WTC11 (cell line): ENCODE data around the gene ADGRD2. TPM values are rescaled to one million over a fixed set of nuclear protein-coding genes. Genes with fewer than 3 reads are reported as not detected.

ENCODE experiments used
- ATAC-seq: fragments of 200-7000 bp; cut with Tn5 transposase; 2 replicates; pipeline ENCODE4 v1.10.0; 2021; ENCODE audit warnings: mild to moderate bottlenecking, moderate library complexity
- CTCF ChIA-PET: fragments of 300-600 bp; sonication (Branson Sonifier 250); formaldehyde crosslinking; loops from one replicate; lab custom pipeline; 2021; ENCODE audit warnings: antibody characterized with exemption; lab: Charles Lee
- POLR2A ChIA-PET: fragments of 350-600 bp; sonication (Branson Sonifier 250); formaldehyde crosslinking; loops from one replicate; lab custom pipeline; 2021; ENCODE audit warnings: antibody characterized with exemption; lab: Charles Lee
- DNase-seq: peaks from one replicate; pipeline ENCODE4 v3.0.0; 2021; ENCODE audit warnings: low spot score
- H3K27ac Mint-ChIP-seq: 2 replicates; pipeline ENCODE4 v1.8.0; 2021; ENCODE audit warnings: mixed read lengths
- H3K27me3 Mint-ChIP-seq: 2 replicates; pipeline ENCODE4 v1.8.0; 2021; ENCODE audit warnings: low read depth, mild to moderate bottlenecking, moderate library complexity, mixed read lengths
- H3K36me3 Mint-ChIP-seq: 2 replicates; pipeline ENCODE4 v1.8.0; 2021; ENCODE audit warnings: mixed read lengths
- H3K4me1 Mint-ChIP-seq: 2 replicates; pipeline ENCODE4 v1.8.0; 2022; ENCODE audit warnings: mixed read lengths
- H3K4me3 Mint-ChIP-seq: 2 replicates; pipeline ENCODE4 v1.8.0; 2021; ENCODE audit warnings: mild to moderate bottlenecking, moderate library complexity, mixed read lengths
- H3K9me3 Mint-ChIP-seq: 2 replicates; pipeline ENCODE4 v1.8.0; 2021; ENCODE audit warnings: mixed read lengths
- AR ChIP-seq: fragments of 250-450 bp; sonication (Bioruptor Pico); IDR thresholded peaks from 2 replicates; pipeline ENCODE4 v1.9.0; 2021; ENCODE audit warnings: mild to moderate bottlenecking
- ATF1 ChIP-seq: sonication (generic); formaldehyde crosslinking; IDR thresholded peaks from 2 replicates; pipeline ENCODE4 v1.8.1; 2023; ENCODE audit warnings: mild to moderate bottlenecking, moderate library complexity, missing genetic modification reagents
- CREB1 ChIP-seq: sonication (generic); formaldehyde crosslinking; IDR thresholded peaks from 2 replicates; pipeline ENCODE4 v1.8.0; 2023; ENCODE audit warnings: mild to moderate bottlenecking, missing genetic modification reagents
- ERG ChIP-seq: fragments of 250-450 bp; sonication (Bioruptor Pico); IDR thresholded peaks from 2 replicates; pipeline ENCODE4 v1.8.0; 2021; ENCODE audit warnings: mild to moderate bottlenecking
- ETV6 ChIP-seq: sonication (generic); formaldehyde crosslinking; IDR thresholded peaks from 2 replicates; pipeline ENCODE4 v1.8.1; 2022; ENCODE audit warnings: mild to moderate bottlenecking, missing genetic modification reagents
- FOXK1 ChIP-seq: sonication (generic); formaldehyde crosslinking; IDR thresholded peaks from 2 replicates; pipeline ENCODE4 v1.8.0; 2022; ENCODE audit warnings: mild to moderate bottlenecking, moderate library complexity, missing genetic modification reagents
- GTF2I ChIP-seq: fragments of 250-450 bp; sonication (Bioruptor Pico); conservative IDR thresholded peaks from 2 replicates; pipeline ENCODE4 v1.4.0; 2021; ENCODE audit warnings: mild to moderate bottlenecking
- HMGA2 ChIP-seq: fragments of 250-450 bp; sonication (Bioruptor Pico); IDR thresholded peaks from 2 replicates; pipeline ENCODE4 v1.4.0; 2021; ENCODE audit warnings: mild to moderate bottlenecking, moderate library complexity
- JUN ChIP-seq: sonication (generic); formaldehyde crosslinking; IDR thresholded peaks from 2 replicates; pipeline ENCODE4 v1.8.0; 2023; ENCODE audit warnings: mild to moderate bottlenecking, missing genetic modification reagents
- KAT7 ChIP-seq: sonication (generic); formaldehyde crosslinking; IDR thresholded peaks from 2 replicates; pipeline ENCODE4 v1.8.1; 2023; ENCODE audit warnings: missing genetic modification reagents, mild to moderate bottlenecking, borderline replicate concordance
- SP1 ChIP-seq: sonication (generic); formaldehyde crosslinking; conservative IDR thresholded peaks from 2 replicates; pipeline ENCODE4 v1.8.1; 2022; ENCODE audit warnings: missing genetic modification reagents
- ZBTB21 ChIP-seq: sonication (generic); formaldehyde crosslinking; IDR thresholded peaks from 2 replicates; pipeline ENCODE4 v1.8.1; 2023; ENCODE audit warnings: mild to moderate bottlenecking, missing genetic modification reagents, borderline replicate concordance
- ZMAT4 ChIP-seq: fragments of 250-450 bp; sonication (Bioruptor Pico); IDR thresholded peaks from 2 replicates; pipeline ENCODE4 v1.9.0; 2021; ENCODE audit warnings: mild to moderate bottlenecking
- ZNF416 ChIP-seq: fragments of 250-450 bp; sonication (Bioruptor Pico); IDR thresholded peaks from 2 replicates; pipeline ENCODE4 v1.9.0; 2021; ENCODE audit warnings: mild to moderate bottlenecking, inconsistent platforms
- total RNA-seq: library from RNA; stranded (reverse); gene quantifications from 3 replicates; pipeline ENCODE4 v1.2.3, GENCODE V29; 2021
- TF ChIP-seq, protein P1 (sequence below): sonication (generic); formaldehyde crosslinking; IDR thresholded peaks from 2 replicates; pipeline ENCODE4 v1.8.1; 2022; ENCODE audit warnings: low read depth, mild to moderate bottlenecking, moderate library complexity, missing genetic modification reagents, borderline replicate concordance
- TF ChIP-seq, protein P2 (sequence below): sonication (generic); formaldehyde crosslinking; conservative IDR thresholded peaks from 2 replicates; pipeline ENCODE4 v1.8.1; 2022; ENCODE audit warnings: mild to moderate bottlenecking, missing genetic modification reagents
- TF ChIP-seq, protein P3 (sequence below): sonication (generic); formaldehyde crosslinking; IDR thresholded peaks from 2 replicates; pipeline ENCODE4 v1.8.1; 2022; ENCODE audit warnings: low read depth, missing genetic modification reagents, borderline replicate concordance
- TF ChIP-seq, protein P4 (sequence below): sonication (generic); formaldehyde crosslinking; IDR thresholded peaks from 2 replicates; pipeline ENCODE4 v1.8.1; 2023; ENCODE audit warnings: mild to moderate bottlenecking, missing genetic modification reagents
- TF ChIP-seq, protein P5 (sequence below): sonication (generic); formaldehyde crosslinking; IDR thresholded peaks from 2 replicates; pipeline ENCODE4 v1.8.0; 2023; ENCODE audit warnings: mild to moderate bottlenecking, missing genetic modification reagents

Gene ADGRD2
- total RNA-seq, 1 experiment from 2014 or later = 0.61 TPM

GRCh38 chr9:124457079-124457886 is 7.0 kb downstream of the ADGRD2 start:
- 0 out of 2 replicates have a peak overlapping the region, but pooled peaks have one; percentile 2 for H3K27ac Mint-ChIP-seq
- H3K36me3 Mint-ChIP-seq = no peaks in the 10 kb centered on the region
- H3K9me3 Mint-ChIP-seq = peaks cover 6% of the 10 kb centered on the region
- POLR2A ChIA-PET = no interaction called here
- peaks cover 9% of the 10 kb centered on the region for H3K4me1 Mint-ChIP-seq
- ATAC-seq (no peak), DNase-seq (no peak)
- CTCF ChIA-PET = interaction anchor here (0.8 to 1.6 kb wide), 5 partner anchors 39 to 80 kb away, joined by 3 to 9 read pairs (median 3); no protein-coding TSS in a partner anchor
- peaks cover 13% of the 10 kb centered on the region for H3K27me3 Mint-ChIP-seq
- no peak overlapping the region for H3K4me3 Mint-ChIP-seq
- 0 out of 2 replicates have a peak, but pooled peaks have one; percentile 13 for TF ChIP-seq GTF2I (CRISPR knock-in tag)
- TF ChIP-seq, protein P1, sequence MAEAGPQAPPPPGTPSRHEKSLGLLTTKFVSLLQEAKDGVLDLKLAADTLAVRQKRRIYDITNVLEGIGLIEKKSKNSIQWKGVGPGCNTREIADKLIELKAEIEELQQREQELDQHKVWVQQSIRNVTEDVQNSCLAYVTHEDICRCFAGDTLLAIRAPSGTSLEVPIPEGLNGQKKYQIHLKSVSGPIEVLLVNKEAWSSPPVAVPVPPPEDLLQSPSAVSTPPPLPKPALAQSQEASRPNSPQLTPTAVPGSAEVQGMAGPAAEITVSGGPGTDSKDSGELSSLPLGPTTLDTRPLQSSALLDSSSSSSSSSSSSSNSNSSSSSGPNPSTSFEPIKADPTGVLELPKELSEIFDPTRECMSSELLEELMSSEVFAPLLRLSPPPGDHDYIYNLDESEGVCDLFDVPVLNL (CRISPR knock-in tag) = no peak
- TF ChIP-seq, all 79 proteins: peak for 1

DNA sequence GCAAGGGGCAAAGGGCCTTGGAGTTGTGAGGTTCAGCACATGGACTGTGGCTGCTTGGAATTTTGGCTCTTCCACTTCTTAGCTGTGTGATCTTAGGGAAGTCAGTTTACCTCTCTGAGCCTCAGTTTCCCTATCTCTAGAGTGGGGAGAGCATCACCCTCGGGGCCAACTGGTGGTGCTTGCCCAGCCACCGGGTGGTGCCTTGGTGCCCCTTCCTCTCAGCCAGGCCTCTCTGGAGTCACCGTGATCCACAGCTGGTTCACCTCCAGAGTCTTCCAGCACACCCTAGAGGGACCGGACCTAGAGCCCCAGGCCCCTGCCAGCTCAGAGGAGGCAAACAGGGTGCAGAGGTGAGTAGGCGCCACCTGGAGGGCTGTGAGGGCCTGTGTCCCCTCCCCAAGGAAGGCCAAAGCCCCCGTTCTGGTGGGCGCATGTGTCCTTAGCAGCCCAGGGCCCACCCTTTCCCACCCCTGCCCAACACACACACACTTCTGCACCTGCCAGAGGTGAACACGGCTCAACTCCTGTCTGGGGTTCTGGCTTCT is 7.7 kb downstream of the ADGRD2 start:
- H3K36me3 Mint-ChIP-seq = no peaks in the 10 kb centered on the region
- peaks cover 6% of the 10 kb centered on the region for H3K9me3 Mint-ChIP-seq
- ATAC-seq (peak; percentile 26; the same call in 1 of the 2 replicates), DNase-seq (no peak)
- H3K27me3 Mint-ChIP-seq = peaks cover 6% of the 10 kb centered on the region
- ChIA-PET POLR2A (no interaction called here), CTCF (interaction anchor here (0.8 to 1.6 kb wide), 5 partner anchors 39 to 79 kb away, joined by 3 to 9 read pairs (median 3); no protein-coding TSS in a partner anchor)
- peaks cover 9% of the 10 kb centered on the region for H3K4me1 Mint-ChIP-seq
- H3K27ac Mint-ChIP-seq = no peak overlapping the region
- H3K4me3 Mint-ChIP-seq = no peak overlapping the region
- no peak for TF ChIP-seq ETV6 (CRISPR knock-in tag)
- no peak for TF ChIP-seq KAT7
- no peak for TF ChIP-seq HMGA2 (CRISPR knock-in tag)
- TF ChIP-seq SP1 = no peak
- TF ChIP-seq ZMAT4 = no peak
- TF ChIP-seq ERG = no peak
- TF ChIP-seq, protein P2, sequence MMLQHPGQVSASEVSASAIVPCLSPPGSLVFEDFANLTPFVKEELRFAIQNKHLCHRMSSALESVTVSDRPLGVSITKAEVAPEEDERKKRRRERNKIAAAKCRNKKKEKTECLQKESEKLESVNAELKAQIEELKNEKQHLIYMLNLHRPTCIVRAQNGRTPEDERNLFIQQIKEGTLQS = no peak
- no peak for TF ChIP-seq JUN (CRISPR knock-in tag)
- no peak for TF ChIP-seq AR
- TF ChIP-seq, protein P1 (CRISPR knock-in tag) = no peak
- no peak for TF ChIP-seq ZBTB21 (CRISPR knock-in tag)
- no peak for TF ChIP-seq ZNF416 (CRISPR knock-in tag)
- no peak for TF ChIP-seq GTF2I (CRISPR knock-in tag)
- TF ChIP-seq FOXK1 = no peak
- TF ChIP-seq, protein P3, sequence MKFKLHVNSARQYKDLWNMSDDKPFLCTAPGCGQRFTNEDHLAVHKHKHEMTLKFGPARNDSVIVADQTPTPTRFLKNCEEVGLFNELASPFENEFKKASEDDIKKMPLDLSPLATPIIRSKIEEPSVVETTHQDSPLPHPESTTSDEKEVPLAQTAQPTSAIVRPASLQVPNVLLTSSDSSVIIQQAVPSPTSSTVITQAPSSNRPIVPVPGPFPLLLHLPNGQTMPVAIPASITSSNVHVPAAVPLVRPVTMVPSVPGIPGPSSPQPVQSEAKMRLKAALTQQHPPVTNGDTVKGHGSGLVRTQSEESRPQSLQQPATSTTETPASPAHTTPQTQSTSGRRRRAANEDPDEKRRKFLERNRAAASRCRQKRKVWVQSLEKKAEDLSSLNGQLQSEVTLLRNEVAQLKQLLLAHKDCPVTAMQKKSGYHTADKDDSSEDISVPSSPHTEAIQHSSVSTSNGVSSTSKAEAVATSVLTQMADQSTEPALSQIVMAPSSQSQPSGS (CRISPR knock-in tag) = no peak
- TF ChIP-seq, protein P4, sequence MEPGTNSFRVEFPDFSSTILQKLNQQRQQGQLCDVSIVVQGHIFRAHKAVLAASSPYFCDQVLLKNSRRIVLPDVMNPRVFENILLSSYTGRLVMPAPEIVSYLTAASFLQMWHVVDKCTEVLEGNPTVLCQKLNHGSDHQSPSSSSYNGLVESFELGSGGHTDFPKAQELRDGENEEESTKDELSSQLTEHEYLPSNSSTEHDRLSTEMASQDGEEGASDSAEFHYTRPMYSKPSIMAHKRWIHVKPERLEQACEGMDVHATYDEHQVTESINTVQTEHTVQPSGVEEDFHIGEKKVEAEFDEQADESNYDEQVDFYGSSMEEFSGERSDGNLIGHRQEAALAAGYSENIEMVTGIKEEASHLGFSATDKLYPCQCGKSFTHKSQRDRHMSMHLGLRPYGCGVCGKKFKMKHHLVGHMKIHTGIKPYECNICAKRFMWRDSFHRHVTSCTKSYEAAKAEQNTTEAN (CRISPR knock-in tag) = no peak
- TF ChIP-seq ATF1 (CRISPR knock-in tag) = no peak
- TF ChIP-seq, protein P5, sequence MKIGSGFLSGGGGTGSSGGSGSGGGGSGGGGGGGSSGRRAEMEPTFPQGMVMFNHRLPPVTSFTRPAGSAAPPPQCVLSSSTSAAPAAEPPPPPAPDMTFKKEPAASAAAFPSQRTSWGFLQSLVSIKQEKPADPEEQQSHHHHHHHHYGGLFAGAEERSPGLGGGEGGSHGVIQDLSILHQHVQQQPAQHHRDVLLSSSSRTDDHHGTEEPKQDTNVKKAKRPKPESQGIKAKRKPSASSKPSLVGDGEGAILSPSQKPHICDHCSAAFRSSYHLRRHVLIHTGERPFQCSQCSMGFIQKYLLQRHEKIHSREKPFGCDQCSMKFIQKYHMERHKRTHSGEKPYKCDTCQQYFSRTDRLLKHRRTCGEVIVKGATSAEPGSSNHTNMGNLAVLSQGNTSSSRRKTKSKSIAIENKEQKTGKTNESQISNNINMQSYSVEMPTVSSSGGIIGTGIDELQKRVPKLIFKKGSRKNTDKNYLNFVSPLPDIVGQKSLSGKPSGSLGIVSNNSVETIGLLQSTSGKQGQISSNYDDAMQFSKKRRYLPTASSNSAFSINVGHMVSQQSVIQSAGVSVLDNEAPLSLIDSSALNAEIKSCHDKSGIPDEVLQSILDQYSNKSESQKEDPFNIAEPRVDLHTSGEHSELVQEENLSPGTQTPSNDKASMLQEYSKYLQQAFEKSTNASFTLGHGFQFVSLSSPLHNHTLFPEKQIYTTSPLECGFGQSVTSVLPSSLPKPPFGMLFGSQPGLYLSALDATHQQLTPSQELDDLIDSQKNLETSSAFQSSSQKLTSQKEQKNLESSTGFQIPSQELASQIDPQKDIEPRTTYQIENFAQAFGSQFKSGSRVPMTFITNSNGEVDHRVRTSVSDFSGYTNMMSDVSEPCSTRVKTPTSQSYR (CRISPR knock-in tag) = no peak
- no peak for TF ChIP-seq CREB1 (CRISPR knock-in tag)
